HG03139 (cell line): Measurements from ENCODE around the gene PLLP.
"Not testable (repeated sequence)": the region's sequence is repeated elsewhere in the genome, so short reads cannot be mapped to it uniquely, and the experiment has no call there.

Experiments
- ATAC-seq: cut with Tn5 transposase; IDR thresholded peaks from one replicate; pipeline ENCODE4 v1.9.1; 2021; ENCODE audit not compliant: unreplicated experiment

Gene PLLP

DNA sequence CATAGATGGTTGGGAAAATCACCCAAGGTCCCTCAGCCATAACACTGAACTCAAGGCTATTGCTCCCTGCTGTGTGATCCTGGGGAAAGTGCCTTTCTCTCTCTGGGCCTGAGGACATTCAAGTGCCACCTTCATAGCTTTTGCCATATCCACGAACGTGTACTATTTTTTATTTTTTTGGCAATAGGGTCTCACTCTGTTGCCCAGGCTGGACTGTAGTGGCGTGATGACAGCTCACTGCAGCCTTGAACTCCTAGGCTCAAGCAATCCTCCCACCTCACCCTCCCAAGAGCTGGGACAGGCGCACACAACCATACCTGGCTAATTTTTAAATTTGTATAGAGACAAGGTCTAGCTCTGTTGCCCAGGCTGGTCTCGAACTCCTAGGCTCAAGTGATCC is 10.6 kb downstream of the PLLP start:
- ATAC-seq, result no peak

- no peak for ATAC-seq
These were observed 11.1 kb downstream of the PLLP start for GRCh38 chr16:57273359-57273758.

DNA sequence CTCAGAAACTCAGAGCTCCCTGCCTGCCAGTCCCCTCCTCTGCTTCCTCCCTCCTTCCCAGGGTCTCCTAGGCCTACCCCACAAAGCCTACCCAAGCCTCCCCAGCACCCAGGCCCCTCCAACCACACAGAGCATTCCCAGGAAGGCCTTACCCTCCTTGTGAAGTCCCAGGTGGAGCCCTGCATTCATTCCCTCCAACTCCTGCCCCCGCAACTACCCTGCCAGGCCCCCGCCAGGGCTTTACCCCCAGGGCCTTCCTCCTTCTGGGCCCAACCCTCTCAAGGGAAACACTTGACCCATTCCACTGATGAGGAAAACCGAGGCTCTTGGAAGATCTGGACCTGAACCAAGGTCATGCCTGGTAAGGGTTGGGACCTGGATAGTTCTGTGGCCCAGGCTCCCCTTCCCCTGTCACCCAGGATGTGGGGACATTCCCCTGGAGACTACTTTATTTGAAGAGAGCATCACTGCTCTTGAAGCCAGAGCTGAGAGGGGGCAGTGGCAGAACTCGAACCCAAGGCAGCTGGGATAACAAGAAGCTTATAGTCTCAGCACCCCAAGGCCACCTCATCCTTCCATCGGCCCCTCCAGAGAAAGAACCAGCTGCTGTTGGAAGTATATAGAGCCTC is 12.5 kb downstream of the PLLP start:
- no peak for ATAC-seq

DNA sequence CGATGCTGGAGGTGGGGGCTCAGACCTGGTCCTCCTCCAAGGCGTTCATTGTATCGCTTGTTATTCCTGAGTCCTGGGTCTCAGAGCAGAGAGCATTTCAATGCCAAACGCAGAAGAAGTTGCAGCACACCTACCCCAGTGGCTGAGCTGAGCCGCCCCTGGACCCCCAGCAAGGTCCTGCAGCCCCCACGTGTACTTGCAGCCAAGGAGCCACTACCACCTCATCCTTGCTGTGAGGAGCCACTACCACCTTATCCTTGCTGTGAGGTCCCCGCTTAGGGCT is 13.5 kb downstream of the PLLP start:
- ATAC-seq, result no peak

DNA sequence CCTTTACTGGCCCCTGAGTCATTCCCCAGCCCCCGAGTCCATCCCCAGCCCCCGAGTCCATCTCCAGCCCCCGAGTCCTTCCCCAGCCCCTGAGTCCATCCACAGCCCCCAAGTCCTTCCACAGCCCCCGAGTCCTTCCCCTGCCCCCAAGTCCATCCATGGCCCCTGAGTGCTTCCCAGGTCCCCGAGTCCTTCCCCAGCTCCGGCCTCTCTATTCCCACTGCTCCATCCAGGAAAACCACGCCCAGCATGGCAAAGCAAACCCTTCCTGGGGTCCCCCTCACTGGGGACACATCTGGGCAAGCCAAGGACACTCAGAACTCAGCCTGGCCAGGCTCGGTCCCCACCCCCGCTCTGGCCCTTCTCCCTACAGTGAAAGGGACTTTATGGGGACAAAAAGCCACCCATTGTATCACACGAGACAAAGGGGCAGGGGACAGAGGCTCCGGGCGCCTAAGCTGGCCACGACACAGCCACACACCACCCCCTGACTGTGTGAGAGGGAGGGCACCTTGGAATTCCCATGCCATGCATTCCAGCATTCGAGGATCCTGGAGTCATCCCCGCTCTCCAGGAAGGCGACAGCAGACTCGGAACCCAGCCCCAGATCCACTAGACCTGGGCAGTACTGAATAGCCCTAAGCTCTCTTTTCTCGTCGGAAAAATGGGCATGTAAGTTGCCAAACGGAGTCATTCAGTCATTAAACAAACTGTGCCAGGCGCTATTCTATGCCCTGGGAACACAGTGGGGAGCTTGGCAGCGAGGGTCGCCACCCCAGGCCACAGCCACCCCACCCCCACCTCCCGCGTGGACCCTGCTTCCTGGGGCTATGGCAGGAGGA is 14.0 kb downstream of the PLLP start:
- no peak for ATAC-seq

- no peak for ATAC-seq
These were observed 15.4 kb downstream of the PLLP start for GRCh38 chr16:57268804-57269800.

- not testable (repeated sequence) for ATAC-seq
These were observed 17.1 kb downstream of the PLLP start for GRCh38 chr16:57267343-57267742.

- ATAC-seq, result no peak
These were observed 17.8 kb downstream of the PLLP start for GRCh38 chr16:57266531-57267260.

DNA sequence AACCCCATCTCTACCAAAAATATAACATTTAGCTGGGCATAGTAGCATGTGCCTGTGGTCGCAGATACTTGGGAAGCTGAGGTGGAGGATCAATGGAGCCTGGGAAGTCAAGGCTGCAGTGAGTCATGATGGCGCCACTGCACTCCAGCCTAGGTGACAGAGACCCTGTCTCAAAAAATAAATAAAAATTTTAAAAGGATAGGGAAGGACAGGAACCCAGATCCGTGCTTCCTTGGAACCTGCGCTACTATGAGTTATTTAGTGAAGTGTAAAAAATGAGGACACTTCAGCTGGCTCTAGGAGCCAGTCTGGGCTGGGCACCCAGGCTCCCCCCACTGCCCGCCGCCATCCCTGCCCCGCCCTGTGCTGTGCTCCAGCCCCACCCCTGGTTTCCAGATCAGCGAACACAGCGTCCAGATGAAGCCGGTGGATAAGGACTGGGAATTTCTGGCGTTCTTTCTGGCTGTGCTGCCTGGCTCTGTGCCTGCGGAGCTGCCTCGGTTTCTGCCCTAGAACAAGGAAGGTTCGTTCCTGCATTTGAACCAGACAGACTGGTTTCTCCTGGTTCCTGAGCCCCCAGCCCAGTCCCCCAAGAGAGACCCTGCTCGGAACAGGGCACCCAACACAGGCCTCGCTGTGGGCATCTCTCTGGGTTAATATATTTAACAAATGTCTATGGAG is 18.5 kb downstream of the PLLP start:
- ATAC-seq, result no peak

- no peak for ATAC-seq
These were observed 19.5 kb downstream of the PLLP start for GRCh38 chr16:57264950-57265371.

GRCh38 chr16:57264381-57264780 is 20.1 kb downstream of the PLLP start:
- no peak for ATAC-seq

DNA sequence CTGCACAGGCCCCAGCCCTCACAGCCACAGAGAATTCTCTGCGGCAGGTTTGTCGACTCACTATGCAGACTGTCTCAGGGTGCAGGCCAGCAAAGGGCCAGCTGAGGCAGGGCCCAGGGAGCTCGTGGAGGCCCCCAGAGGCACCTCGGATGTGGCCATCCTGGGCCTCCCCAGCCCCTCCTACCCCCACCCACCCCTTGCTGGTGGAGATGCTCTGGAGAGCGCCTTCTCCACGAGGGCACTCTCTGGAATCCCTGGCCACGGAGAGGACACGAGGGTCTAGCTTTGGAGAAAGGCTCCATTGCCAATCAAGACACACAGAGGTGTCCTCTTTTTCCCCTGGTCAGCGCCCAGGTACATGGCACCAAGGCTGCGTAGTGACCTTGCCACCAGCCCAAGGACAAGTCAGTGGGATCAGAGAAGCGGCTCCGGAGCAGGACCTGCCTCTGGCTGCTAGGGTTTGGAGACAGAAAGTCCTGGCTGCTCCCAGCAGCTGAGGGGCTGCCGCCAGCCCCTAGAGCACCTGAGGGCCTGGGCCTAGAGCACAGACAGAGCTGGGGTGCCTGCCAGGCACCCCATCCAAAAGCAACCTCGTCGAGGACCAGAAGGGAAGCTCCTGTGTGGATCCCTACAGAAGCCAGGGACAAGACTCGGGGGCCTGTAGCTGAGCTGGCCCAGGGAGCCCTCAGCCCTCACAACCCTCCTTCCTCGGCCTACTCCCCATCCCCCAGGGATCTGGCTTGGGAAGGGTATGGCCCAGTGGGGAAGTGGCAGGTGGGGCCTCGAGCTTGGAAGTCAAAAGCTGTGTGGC is 20.7 kb downstream of the PLLP start:
- no peak for ATAC-seq

- ATAC-seq, result no peak
These were observed 21.5 kb downstream of the PLLP start for GRCh38 chr16:57262841-57263540.

DNA sequence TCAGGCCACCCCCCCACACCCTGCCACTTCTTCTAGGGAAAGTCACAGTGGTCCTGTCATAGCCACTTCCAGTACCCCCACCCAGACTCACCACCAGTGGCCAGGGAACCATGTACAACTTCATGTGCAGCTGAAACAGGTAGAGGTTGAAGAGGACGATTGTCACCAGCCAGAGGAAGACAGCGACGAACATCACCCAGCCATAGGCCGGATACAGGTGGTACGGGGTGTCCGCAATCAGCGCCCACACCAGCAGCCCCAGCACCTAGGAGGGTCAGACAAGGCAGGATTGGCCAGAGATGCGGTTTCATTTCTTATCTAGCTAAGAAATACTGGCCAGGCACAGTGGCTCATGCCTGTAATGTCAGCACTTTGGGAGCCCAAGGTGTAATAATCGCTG is 22.7 kb downstream of the PLLP start:
- ATAC-seq, result no peak

GRCh38 chr16:57260294-57260929 is 24.1 kb downstream of the PLLP start:
- no peak for ATAC-seq

- no peak for ATAC-seq
These were observed 25.5 kb downstream of the PLLP start for GRCh38 chr16:57258910-57259475.

- no peak for ATAC-seq
These were observed 26.1 kb downstream of the PLLP start for GRCh38 chr16:57258226-57258909.
